Endothelial cell of umbilical vein (primary cell): ENCODE data around the gene METAP1. TPM values are rescaled to one million over a fixed set of nuclear protein-coding genes. Genes with fewer than 3 reads are reported as not detected.

Experiments
- BruUV-seq: library from RNA; stranded (reverse); fragments of 400-500 nt; replicated peaks from 2 replicates; lab custom pipeline; 2021; lab: Mats Ljungman, UMichigan
- CTCF ChIA-PET: fragments of 300-600, 350-600 bp; sonication (Branson Sonifier 250); formaldehyde crosslinking; loops from one replicate; lab custom pipeline; 2021; ENCODE audit warnings: antibody characterized with exemption, inconsistent platforms; lab: Charles Lee
- POLR2A ChIA-PET: fragments of 300-600, 350-600 bp; sonication (Branson Sonifier 250); formaldehyde crosslinking; loops from one replicate; lab custom pipeline; 2021; ENCODE audit warnings: antibody characterized with exemption, inconsistent platforms; lab: Charles Lee
- DNase-seq: peaks from one replicate; pipeline ENCODE4 v3.0.0-alpha.2; 2011; ENCODE audit warnings: low read depth, low spot score
- FAIRE-seq: peaks from 2 replicates; lab custom pipeline; 2011; peaks lifted over from hg19 to GRCh38; lab: Jason Lieb, UNC
- H2AFZ ChIP-seq: 2 replicates; pipeline ENCODE4 v1.6.0; 2012; ENCODE audit warnings: low read depth, low read length, control low read depth, inconsistent platforms
- H3K27ac ChIP-seq: 2 replicates; pipeline ENCODE4 v1.5.1; 2011; ENCODE audit warnings: low read depth, mild to moderate bottlenecking, control low read depth, low read length, moderate library complexity; ENCODE audit not compliant: insufficient read depth
- H3K27me3 ChIP-seq, 2 experiments: 2 replicates each; pipeline versions ENCODE4 v1.6.0 to v1.6.1; 2011; ENCODE audit warnings: low read length in 2 of 2, mixed read lengths in 1 of 2; ENCODE audit not compliant: control insufficient read depth in 2 of 2, insufficient read depth in 2 of 2
- H3K36me3 ChIP-seq, 2 experiments: 2 replicates in 1 of 2; 3 replicates in 1 of 2; pipeline ENCODE4 v1.5.1; 2011; ENCODE audit warnings: low read length in 2 of 2, mild to moderate bottlenecking in 1 of 2, moderate library complexity in 1 of 2; ENCODE audit not compliant: control insufficient read depth in 2 of 2, insufficient read depth in 2 of 2; ENCODE audit errors: extremely low read depth in 1 of 2
- H3K4me1 ChIP-seq: 3 replicates; pipeline ENCODE4 v1.5.1; 2011; ENCODE audit warnings: mild to moderate bottlenecking, low read length; ENCODE audit not compliant: control insufficient read depth, insufficient read depth; ENCODE audit errors: extremely low read depth
- H3K4me2 ChIP-seq: 2 replicates; pipeline ENCODE4 v1.6.1; 2011; ENCODE audit warnings: low read length, control low read depth, mixed read lengths; ENCODE audit not compliant: insufficient read depth
- H3K4me3 ChIP-seq, 3 experiments: fragments of 200-600 bp in 1 of 3; sonication (generic), shearing (Covaris generic) in 1 of 3; replicated peaks in 1 of 3; 2 replicates each; pipeline ENCODE4 v1.5.1; 2011 to 2016; ENCODE audit warnings: control low read depth in 3 of 3, low read length in 3 of 3, mild to moderate bottlenecking in 2 of 3, inconsistent platforms in 1 of 3, low read depth in 1 of 3, moderate library complexity in 1 of 3; ENCODE audit not compliant: insufficient read depth in 1 of 3
- H3K79me2 ChIP-seq: 2 replicates; pipeline ENCODE4 v1.6.0; 2012; ENCODE audit warnings: low read length, inconsistent platforms; ENCODE audit not compliant: control insufficient read depth, insufficient read depth
- H3K9ac ChIP-seq: replicated peaks from 2 replicates; pipeline ENCODE3; 2011; ENCODE audit warnings: low read length, control low read depth; ENCODE audit not compliant: insufficient read depth; ENCODE audit errors: extremely low read depth
- H3K9me1 ChIP-seq: replicated peaks from 3 replicates; pipeline ENCODE4 v1.6.0; 2011; ENCODE audit warnings: mild to moderate bottlenecking, low read length; ENCODE audit not compliant: control insufficient read depth, insufficient read depth; ENCODE audit errors: extremely low read depth
- H3K9me3 ChIP-seq: replicated peaks from 2 replicates; pipeline ENCODE4 v1.5.1; 2012; ENCODE audit warnings: low read length, inconsistent platforms; ENCODE audit not compliant: control insufficient read depth, insufficient read depth
- H4K20me1 ChIP-seq: replicated peaks from 2 replicates; pipeline ENCODE3; 2011; ENCODE audit warnings: mild to moderate bottlenecking, low read length; ENCODE audit not compliant: control insufficient read depth, insufficient read depth; ENCODE audit errors: extremely low read depth
- EZH2 ChIP-seq: IDR thresholded peaks from 2 replicates; pipeline ENCODE4 v1.6.1; 2012; ENCODE audit warnings: borderline replicate concordance, low read depth, mild to moderate bottlenecking, moderate library complexity, low read length, inconsistent platforms; ENCODE audit not compliant: severe bottlenecking
- FOS ChIP-seq: IDR thresholded peaks from 2 replicates; pipeline ENCODE4 v1.6.1; 2011; ENCODE audit warnings: mild to moderate bottlenecking, low read length, moderate library complexity, borderline replicate concordance; ENCODE audit not compliant: insufficient read depth
- GATA2 ChIP-seq: IDR thresholded peaks from 2 replicates; pipeline ENCODE4 v1.7.0; 2011; ENCODE audit warnings: low read depth, mild to moderate bottlenecking, moderate library complexity, mixed read lengths, low read length; ENCODE audit not compliant: insufficient read length, insufficient read depth
- JUN ChIP-seq: IDR thresholded peaks from 2 replicates; pipeline ENCODE4 v1.6.1; 2011; ENCODE audit warnings: borderline replicate concordance, low read depth; ENCODE audit not compliant: insufficient read length, insufficient read depth
- MYC ChIP-seq: IDR thresholded peaks from one replicate; pipeline ENCODE4 v1.6.1; 2011; ENCODE audit warnings: mild to moderate bottlenecking, low read depth, low read length
- POLR2A ChIP-seq: IDR thresholded peaks from 2 replicates; pipeline ENCODE4 v1.6.1; 2012; ENCODE audit warnings: low read depth, mild to moderate bottlenecking, control low read depth, low read length
- POLR2AphosphoS5 ChIP-seq: IDR thresholded peaks from 2 replicates; pipeline ENCODE4 v1.6.1; 2012; ENCODE audit warnings: low read depth, mild to moderate bottlenecking, control low read depth, low read length, moderate library complexity; ENCODE audit not compliant: insufficient read depth
- dilution Hi-C: fragments of 300-500 bp; cut with MboI; formaldehyde crosslinking; loops from one replicate; pipeline ENCODE4 v1.15.0; 2019; ENCODE audit warnings: low sequenced_read_pairs; ENCODE audit not compliant: extremely low pct_ligation_motif_present
- intact Hi-C: fragments of 100-400 bp; cut with micrococcal nuclease; formaldehyde crosslinking; loops from one replicate; pipeline ENCODE4 v1.10.0; 2022
- polyA plus RNA-seq, 4 experiments: library from polyadenylated mRNA; depleted of rRNA in 3 of 4; stranded (reverse) in 3 of 4; unstranded in 1 of 4; fragments of >200 nt; gene quantifications; 2 replicates each; pipeline versions ENCODE4 v1.2.1 to v1.2.3, GENCODE V29; 2011 to 2012; ENCODE audit warnings: missing spikeins in 1 of 4
- total RNA-seq: library from RNA; stranded (reverse); gene quantifications from 2 replicates; pipeline ENCODE4 v1.2.3, GENCODE V29; 2021
- TF ChIP-seq, protein P1 (sequence below): IDR thresholded peaks from 2 replicates; pipeline ENCODE4 v1.6.1; 2011; ENCODE audit not compliant: insufficient read depth, insufficient read length

The METAP1 gene
- total and polyA plus RNA-seq, 2 donors (not counting 3 experiments of a cell fraction or from before 2014, with no cell fraction given): 26.4 to 39.8 TPM

DNA sequence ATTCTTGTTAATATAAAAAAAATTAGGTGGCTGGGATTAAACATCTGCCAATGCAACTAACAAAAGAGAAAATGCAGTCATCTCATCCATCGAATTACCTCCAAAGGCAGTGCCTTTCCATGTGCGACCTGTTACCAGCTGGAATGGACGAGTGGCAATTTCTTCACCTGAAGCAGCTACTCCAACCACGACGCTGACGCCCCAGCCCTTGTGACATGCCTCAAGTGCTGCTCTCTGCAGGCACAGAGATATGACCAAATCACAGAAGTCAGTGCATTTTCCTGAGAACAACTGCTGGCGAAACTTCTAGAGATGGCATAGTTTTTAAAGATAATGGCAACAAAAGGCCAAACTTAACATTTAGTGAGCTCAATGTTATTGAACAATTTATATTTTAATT, 79.3 kb downstream of the METAP1 start:
- Histone ChIP-seq H3K36me3 (peaks cover 8 to 12% of the 10 kb centered on the region in 2 experiments), H3K9me1 (no peaks in the 10 kb centered on the region), H3K4me3 (no peak overlapping the region), H4K20me1 (no peaks in the 10 kb centered on the region), H3K27me3 (no peaks in the 10 kb centered on the region), H3K9me3 (no peaks in the 10 kb centered on the region), H3K27ac (no peak overlapping the region), H3K4me1 (no peaks in the 10 kb centered on the region), H2AFZ (no peak overlapping the region), H3K79me2 (no peaks in the 10 kb centered on the region), H3K4me2 (no peak overlapping the region), H3K9ac (no peak overlapping the region)
- DNase-seq: no peak
- dilution Hi-C loops: no loop called here
- ChIA-PET CTCF (interaction anchor here (1.6 kb wide), 1 partner anchor 19 kb away, joined by 5 read pairs; no protein-coding TSS in a partner anchor), POLR2A (no interaction called here)
- TF ChIP-seq JUN: no peak
- TF ChIP-seq EZH2: no peak
- intact Hi-C loops: no loop called here
- no TSS peak for BruUV-seq
- FAIRE-seq: no peak

DNA sequence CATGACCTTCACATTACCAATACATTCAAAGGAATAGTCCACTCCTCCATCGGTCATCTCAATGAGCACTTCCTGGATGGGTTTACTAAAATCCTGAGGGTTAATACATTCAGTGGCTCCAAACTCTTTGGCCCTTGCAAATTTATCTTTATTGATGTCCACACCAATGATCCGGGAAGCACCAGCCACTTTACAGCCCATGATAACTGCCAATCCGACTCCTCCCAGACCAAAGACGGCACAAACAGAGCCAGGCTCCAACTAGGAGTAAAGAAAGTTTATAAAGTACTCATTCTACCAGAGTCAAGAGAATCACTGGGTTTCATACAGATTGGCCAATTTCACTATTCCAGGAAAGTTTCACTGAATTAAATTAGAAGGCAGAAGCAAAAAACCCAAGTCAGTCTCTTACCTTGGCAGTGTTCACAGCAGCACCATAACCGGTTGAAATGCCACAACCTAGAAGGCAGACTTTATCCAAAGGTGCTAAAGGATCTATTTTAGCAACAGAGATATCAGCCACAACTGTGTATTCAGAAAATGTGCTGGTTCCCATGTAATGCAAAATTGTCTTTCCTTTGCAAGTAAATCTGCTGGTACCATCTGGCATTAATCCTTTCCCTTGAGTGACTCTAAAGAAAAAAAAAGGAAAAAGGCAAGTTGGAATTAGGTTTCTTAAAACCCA, 80.9 kb downstream of the METAP1 start:
- no TSS peak for BruUV-seq
- no peaks in the 10 kb centered on the region for H3K9me3 ChIP-seq
- no peak for TF ChIP-seq GATA2
- TF ChIP-seq FOS: no peak
- TF ChIP-seq POLR2A: no peak
- TF ChIP-seq EZH2: no peak
- TF ChIP-seq MYC: no peak
- no peak for TF ChIP-seq JUN
- TF ChIP-seq, protein P1, sequence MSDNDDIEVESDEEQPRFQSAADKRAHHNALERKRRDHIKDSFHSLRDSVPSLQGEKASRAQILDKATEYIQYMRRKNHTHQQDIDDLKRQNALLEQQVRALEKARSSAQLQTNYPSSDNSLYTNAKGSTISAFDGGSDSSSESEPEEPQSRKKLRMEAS: no peak
- no peak for TF ChIP-seq POLR2AphosphoS5
- no peak overlapping the region for H2AFZ ChIP-seq
- no peak overlapping the region for H3K27ac ChIP-seq
- CTCF ChIA-PET: interaction anchor here (1.6 kb wide), 1 partner anchor 20 kb away, joined by 5 read pairs; no protein-coding TSS in a partner anchor
- H3K79me2 ChIP-seq: no peaks in the 10 kb centered on the region
- H3K4me3 ChIP-seq: no peak overlapping the region
- POLR2A ChIA-PET: no interaction called here
- H3K4me2 ChIP-seq: no peak overlapping the region
- no peaks in the 10 kb centered on the region for H3K4me1 ChIP-seq
- DNase-seq (no peak), FAIRE-seq (no peak)
- dilution Hi-C loops (no loop called here), intact Hi-C loops (no loop called here)
- no peaks in the 10 kb centered on the region for H3K9me1 ChIP-seq
- peaks cover 15 to 21% of the 10 kb centered on the region in 2 experiments for H3K36me3 ChIP-seq
- H4K20me1 ChIP-seq: no peaks in the 10 kb centered on the region
- no peaks in the 10 kb centered on the region for H3K27me3 ChIP-seq
- H3K9ac ChIP-seq: no peak overlapping the region
